DMS53 treated with DMSO at 0.1 percent for 48 hours (cell line): ENCODE data around the gene LPIN2.

Source experiments
- DNase-seq: peaks from one replicate; lab custom pipeline; 2025; ENCODE audit not compliant: unreplicated experiment; lab: John Stamatoyannopoulos, UW

The LPIN2 gene

DNA sequence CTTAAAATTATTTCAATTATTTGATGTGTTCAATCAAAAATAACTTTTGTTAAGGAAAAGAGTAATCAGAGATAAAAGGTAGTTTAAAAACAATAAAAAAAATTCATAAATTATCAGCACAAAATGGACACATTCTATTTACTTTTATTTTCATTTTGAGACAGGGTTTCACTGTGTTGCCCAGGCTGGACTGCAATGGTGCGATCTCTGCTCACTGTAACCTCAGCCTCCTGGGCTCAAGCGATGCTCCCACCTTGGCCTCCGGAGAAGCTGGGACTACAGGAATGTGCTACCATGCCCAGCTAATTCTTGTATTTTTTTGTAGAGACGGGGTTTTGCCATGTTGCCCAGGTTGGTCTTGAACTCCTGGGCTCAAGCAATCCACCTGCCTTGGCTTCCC is 47.1 kb downstream of the LPIN2 start:
- DNase-seq = no peak

DNA sequence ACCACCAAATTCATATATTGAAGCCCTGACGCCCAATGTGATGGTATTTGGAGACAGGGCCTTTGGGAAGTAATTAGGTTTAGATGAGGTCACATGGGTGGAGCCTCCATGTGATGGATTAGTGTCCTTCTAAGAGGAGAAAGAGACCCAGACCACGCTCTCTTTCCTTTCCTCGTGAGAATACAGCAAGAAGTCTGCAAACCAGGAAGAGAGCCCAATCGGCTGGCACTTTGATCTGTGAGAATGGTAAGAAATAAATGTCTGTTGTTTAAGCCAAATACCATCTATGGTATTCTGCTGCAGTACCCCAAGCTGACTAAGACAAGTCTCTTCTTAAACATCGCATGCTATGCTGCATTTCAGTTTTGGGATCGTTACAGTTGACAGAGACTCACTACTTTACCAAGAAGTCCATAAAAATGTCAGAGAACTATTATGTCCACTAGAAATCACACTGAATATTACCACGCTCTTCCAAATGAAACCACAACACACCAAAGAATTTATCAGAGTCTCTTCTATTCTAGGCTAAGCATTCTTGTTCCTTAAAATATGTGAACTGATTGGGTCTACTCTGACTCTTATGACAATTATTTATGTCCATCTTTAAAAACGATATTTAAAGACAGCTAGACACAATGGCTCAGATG is 48.5 kb downstream of the LPIN2 start:
- no peak for DNase-seq
